Measurements from ENCODE around the gene ABHD11.
A peak's percentile ranks its signal among the peaks of the same experiment; 100 is the strongest.

The ABHD11 gene

GRCh38 chr7:73701357-73701995, 37.1 kb downstream of the ABHD11 start:
- peak; percentile 71 for TF ChIP-seq CTCF (IDR thresholded peaks at IDR 0.05; ENCODE audit: low read depth, low read length)
- Histone ChIP-seq H3K4me1 (peaks cover 14% of the 10 kb centered on the region), H3K4me3 (ENCODE audit: low read depth, low read length) (no peak overlapping the region), H3K9me3 (no peaks in the 10 kb centered on the region), H3K36me3 (peaks cover 34% of the 10 kb centered on the region), H3K27me3 (no peaks in the 10 kb centered on the region)
- DNase-seq: peak; percentile 75

GRCh38 chr7:73700581-73701134, 37.9 kb downstream of the ABHD11 start:
- H3K36me3 ChIP-seq: peaks cover 41% of the 10 kb centered on the region

GRCh38 chr7:73700069-73700423, 38.6 kb downstream of the ABHD11 start:
- peaks cover 45% of the 10 kb centered on the region for H3K36me3 ChIP-seq

More at GRCh38 chr7:73700581-73701134, 37.9 kb downstream of the ABHD11 start:
- no peak for DNase-seq
- H3K27me3 ChIP-seq: no peaks in the 10 kb centered on the region
- no peaks in the 10 kb centered on the region for H3K9me3 ChIP-seq
- no peak for TF ChIP-seq CTCF (IDR thresholded peaks at IDR 0.05; ENCODE audit: low read depth, low read length)
- peaks cover 14% of the 10 kb centered on the region for H3K4me1 ChIP-seq
- no peak overlapping the region for H3K4me3 ChIP-seq (ENCODE audit: low read depth, low read length)

GRCh38 chr7:73699370-73700068, 39.1 kb downstream of the ABHD11 start:
- Histone ChIP-seq H3K36me3 (peaks cover 48% of the 10 kb centered on the region), H3K9me3 (no peaks in the 10 kb centered on the region), H3K4me1 (peaks cover 10% of the 10 kb centered on the region), H3K4me3 (ENCODE audit: low read depth, low read length) (no peak overlapping the region), H3K27me3 (no peaks in the 10 kb centered on the region)
- TF ChIP-seq CTCF (IDR thresholded peaks at IDR 0.05; ENCODE audit: low read depth, low read length): no peak
- DNase-seq: no peak

More at GRCh38 chr7:73700069-73700423, 38.6 kb downstream of the ABHD11 start:
- peaks cover 14% of the 10 kb centered on the region for H3K4me1 ChIP-seq
- no peak for DNase-seq
- TF ChIP-seq CTCF (IDR thresholded peaks at IDR 0.05; ENCODE audit: low read depth, low read length): no peak
- no peaks in the 10 kb centered on the region for H3K9me3 ChIP-seq
- no peaks in the 10 kb centered on the region for H3K27me3 ChIP-seq
- H3K4me3 ChIP-seq (ENCODE audit: low read depth, low read length): no peak overlapping the region

GRCh38 chr7:73698410-73698809, 40.2 kb downstream of the ABHD11 start:
- Histone ChIP-seq H3K4me1 (peaks cover 3% of the 10 kb centered on the region), H3K9me3 (no peaks in the 10 kb centered on the region), H3K36me3 (peaks cover 58% of the 10 kb centered on the region), H3K27me3 (no peaks in the 10 kb centered on the region), H3K4me3 (ENCODE audit: low read depth, low read length) (no peak overlapping the region)
- DNase-seq: no peak
- no peak for TF ChIP-seq CTCF (IDR thresholded peaks at IDR 0.05; ENCODE audit: low read depth, low read length)

GRCh38 chr7:73696372-73696771, 42.2 kb downstream of the ABHD11 start:
- Histone ChIP-seq H3K27me3 (no peaks in the 10 kb centered on the region), H3K36me3 (peaks cover 70% of the 10 kb centered on the region), H3K4me1 (no peaks in the 10 kb centered on the region), H3K4me3 (ENCODE audit: low read depth, low read length) (no peak overlapping the region), H3K9me3 (no peaks in the 10 kb centered on the region)
- DNase-seq: no peak
- no peak for TF ChIP-seq CTCF (IDR thresholded peaks at IDR 0.05; ENCODE audit: low read depth, low read length)

Data from BE2C (cell line).